Measurements from ENCODE around the gene PHYHIPL.

Gene PHYHIPL

DNA sequence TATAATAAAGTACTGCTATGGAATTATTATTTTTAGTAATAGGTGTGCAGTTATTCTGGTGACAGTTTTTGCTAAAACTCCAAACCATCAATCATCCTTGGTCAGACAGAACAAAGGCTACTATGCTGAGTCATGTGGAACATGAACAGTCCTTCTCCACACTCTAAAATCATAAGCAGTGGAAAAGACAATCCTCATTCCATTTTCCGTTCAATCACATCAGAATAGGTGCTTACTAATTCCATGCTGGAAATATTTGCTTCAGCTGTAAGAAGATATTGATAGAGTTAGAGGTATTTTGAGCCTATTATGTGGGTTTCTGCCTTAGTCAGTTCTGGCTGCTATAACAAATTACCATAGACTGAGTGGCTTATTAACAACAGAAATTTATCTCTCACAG, 103.0 kb downstream of the PHYHIPL start:
- no peak for DNase-seq
- Histone ChIP-seq H3K36me3 (no peaks in the 10 kb centered on the region), H3K9me3 (ENCODE audit: severe bottlenecking) (no peaks in the 10 kb centered on the region), H3K27me3 (ENCODE audit: insufficient read depth, low read depth, severe bottlenecking) (no peaks in the 10 kb centered on the region), H3K27ac (no peak overlapping the region), H3K4me3 (ENCODE audit: low read depth, low read length) (no peak overlapping the region)
- no peak for TF ChIP-seq CTCF (IDR thresholded peaks at IDR 0.05; ENCODE audit: low read depth, low read length)

DNA sequence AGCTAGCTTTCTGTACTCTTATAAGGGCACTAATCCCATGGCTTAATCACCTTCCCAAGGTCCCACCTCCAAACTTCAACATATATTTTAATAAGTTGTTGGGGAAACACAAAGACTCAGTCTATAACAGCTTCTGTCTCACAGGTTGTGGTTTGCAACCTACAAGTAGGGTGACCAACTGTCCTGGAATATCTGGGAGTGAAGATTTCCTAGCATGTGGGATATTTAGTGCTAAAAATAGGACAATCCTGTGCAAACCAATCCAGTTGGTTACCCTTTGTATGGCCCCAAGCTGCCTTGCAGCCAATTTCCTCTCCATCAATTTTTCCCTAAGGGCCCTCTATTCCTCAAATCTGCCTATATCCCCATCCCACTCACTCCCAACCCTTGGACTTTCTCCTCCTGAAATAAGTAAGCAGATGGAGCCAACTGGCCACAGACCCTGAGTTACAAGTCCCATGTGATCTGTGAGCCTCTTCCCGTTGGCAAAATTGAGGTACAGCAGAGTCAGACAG, 103.6 kb downstream of the PHYHIPL start:
- no peaks in the 10 kb centered on the region for H3K9me3 ChIP-seq (ENCODE audit: severe bottlenecking)
- H3K36me3 ChIP-seq = no peaks in the 10 kb centered on the region
- H3K4me3 ChIP-seq (ENCODE audit: low read depth, low read length) = no peak overlapping the region
- no peaks in the 10 kb centered on the region for H3K27me3 ChIP-seq (ENCODE audit: insufficient read depth, low read depth, severe bottlenecking)
- H3K27ac ChIP-seq = no peak overlapping the region
- DNase-seq = no peak
- no peak for TF ChIP-seq CTCF (IDR thresholded peaks at IDR 0.05; ENCODE audit: low read depth, low read length)

- Histone ChIP-seq H3K27ac (no peak overlapping the region), H3K27me3 (ENCODE audit: insufficient read depth, low read depth, severe bottlenecking) (no peaks in the 10 kb centered on the region), H3K36me3 (no peaks in the 10 kb centered on the region), H3K4me3 (ENCODE audit: low read depth, low read length) (no peak overlapping the region), H3K9me3 (ENCODE audit: severe bottlenecking) (no peaks in the 10 kb centered on the region)
- no peak for TF ChIP-seq CTCF (IDR thresholded peaks at IDR 0.05; ENCODE audit: low read depth, low read length)
- DNase-seq = no peak
Measured at GRCh38 chr10:59281861-59282260, 105.4 kb downstream of the PHYHIPL start.

- Histone ChIP-seq H3K36me3 (no peaks in the 10 kb centered on the region), H3K4me3 (ENCODE audit: low read depth, low read length) (no peak overlapping the region), H3K27me3 (ENCODE audit: insufficient read depth, low read depth, severe bottlenecking) (no peaks in the 10 kb centered on the region), H3K27ac (no peak overlapping the region), H3K9me3 (ENCODE audit: severe bottlenecking) (no peaks in the 10 kb centered on the region)
- no peak for DNase-seq
- no peak for TF ChIP-seq CTCF (IDR thresholded peaks at IDR 0.05; ENCODE audit: low read depth, low read length)
Measured at GRCh38 chr10:59283456-59284091, 107.1 kb downstream of the PHYHIPL start.

DNA sequence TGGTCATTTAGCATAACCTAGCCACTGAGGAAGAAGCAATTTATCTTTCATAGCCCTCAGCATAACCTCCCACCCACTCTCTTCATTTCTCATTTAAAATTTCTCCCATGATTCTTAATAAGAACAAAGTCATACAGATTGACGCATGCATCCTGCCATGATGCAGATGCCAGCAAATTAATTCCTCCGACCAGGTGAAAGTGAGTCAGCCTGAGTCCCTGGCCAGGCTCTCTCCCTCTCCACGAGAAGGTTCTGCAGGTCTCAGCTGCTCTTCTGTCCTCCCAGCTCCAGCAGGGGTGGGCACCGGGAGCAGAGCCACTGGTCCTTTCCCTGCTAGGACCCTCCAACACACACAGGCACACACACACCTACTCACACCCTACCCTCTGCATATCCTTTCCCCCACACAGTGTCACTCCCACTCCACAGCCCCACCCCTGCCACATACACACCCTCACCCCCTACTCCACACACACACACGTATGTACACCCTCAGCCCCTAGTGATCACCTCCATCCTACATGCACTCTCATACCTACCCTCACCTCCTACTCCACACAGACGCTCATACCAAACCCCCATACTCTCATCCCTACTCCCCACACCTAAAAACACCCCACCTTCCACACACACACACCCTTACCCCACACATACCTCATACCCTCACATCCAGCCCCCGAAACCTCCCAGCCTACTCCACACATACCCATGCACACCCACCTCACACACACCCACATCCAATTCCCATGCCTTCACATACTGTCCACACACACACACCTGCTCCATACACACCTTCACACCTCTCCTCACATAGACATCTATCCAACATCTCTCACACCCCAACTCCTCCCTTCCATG, 107.9 kb downstream of the PHYHIPL start:
- DNase-seq = no peak
- Histone ChIP-seq H3K9me3 (ENCODE audit: severe bottlenecking) (no peaks in the 10 kb centered on the region), H3K4me3 (ENCODE audit: low read depth, low read length) (no peak overlapping the region), H3K27ac (no peak overlapping the region), H3K27me3 (ENCODE audit: insufficient read depth, low read depth, severe bottlenecking) (no peaks in the 10 kb centered on the region), H3K36me3 (no peaks in the 10 kb centered on the region)
- TF ChIP-seq CTCF (IDR thresholded peaks at IDR 0.05; ENCODE audit: low read depth, low read length) = no peak

Measured in WERI-Rb-1 (cell line).